KOPT-K1 (cell line): ENCODE data around the gene CYP4F8.
"Not testable (repeated sequence)": the region's sequence is repeated elsewhere in the genome, so short reads cannot be mapped to it uniquely, and the experiment has no call there.

Experiments
- H3K27ac ChIP-seq: fragments of 200-600 bp; sonication (generic); 2 replicates; pipeline ENCODE4 v1.5.1; 2016; ENCODE audit warnings: antibody characterized with exemption, mild to moderate bottlenecking, low read depth, low read length; ENCODE audit not compliant: poor library complexity, severe bottlenecking
- H3K36me3 ChIP-seq: fragments of 200-600 bp; sonication (generic); 2 replicates; pipeline ENCODE4 v1.5.1; 2017; ENCODE audit warnings: antibody characterized with exemption, mild to moderate bottlenecking, low read length, moderate library complexity; ENCODE audit not compliant: insufficient read depth
- H3K9me3 ChIP-seq: fragments of 200-600 bp; sonication (generic); 2 replicates; pipeline ENCODE4 v1.5.1; 2017; ENCODE audit warnings: antibody characterized with exemption, low read length, mild to moderate bottlenecking; ENCODE audit not compliant: insufficient read depth, poor library complexity, severe bottlenecking

Gene CYP4F8

DNA sequence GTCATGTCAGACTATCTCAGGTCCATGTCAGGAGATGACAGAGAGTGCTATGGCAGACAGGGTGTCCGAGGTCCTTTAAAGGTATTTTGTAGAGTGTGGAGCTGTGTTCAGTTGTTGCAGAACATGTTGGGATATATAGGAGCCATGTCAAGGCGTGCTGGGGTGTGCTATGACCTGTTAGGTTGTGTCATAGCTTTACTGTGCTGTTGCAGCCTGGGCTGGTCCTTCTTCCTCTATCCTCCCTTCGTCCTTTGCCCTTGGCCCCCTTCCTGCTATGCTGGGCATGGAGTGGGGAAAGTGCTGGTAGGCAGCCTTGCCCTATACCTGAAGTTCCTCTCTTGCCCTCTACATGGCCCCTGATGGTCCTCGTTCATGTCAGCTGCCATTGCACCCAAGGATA is 64.8 kb downstream of the CYP4F8 start:
- H3K27ac ChIP-seq, H3K9me3 ChIP-seq, H3K36me3 ChIP-seq: not testable (repeated sequence)
